Kidney (tissue), 22 donors: ENCODE measurements around the gene LIN52. TPM values are rescaled to one million over a fixed set of nuclear protein-coding genes. Genes with fewer than 3 reads are reported as not detected.

ENCODE experiments used
- DNase-seq, 5 donors: peaks; one replicate each; pipeline ENCODE4 v3.0.0-alpha.2; 2013 to 2020
- FAIRE-seq: peaks from 2 replicates; lab custom pipeline; 2012; peaks lifted over from hg19 to GRCh38; lab: Jason Lieb, UNC
- H3K27ac ChIP-seq, 2 donors: one replicate each; pipeline ENCODE4 v1.7.0; 2013; ENCODE audit warnings: low read depth in 2 of 2, low read length in 2 of 2, inconsistent platforms in 1 of 2
- H3K27me3 ChIP-seq: one replicate; pipeline ENCODE4 v1.7.1; 2013; ENCODE audit warnings: low read length, inconsistent platforms; ENCODE audit not compliant: control insufficient read depth, insufficient read depth
- H3K36me3 ChIP-seq, 3 donors: one replicate each; pipeline versions ENCODE4 v1.7.0 to v1.7.1; 2013; ENCODE audit warnings: low read length in 3 of 3, control low read depth in 1 of 3, inconsistent platforms in 1 of 3; ENCODE audit not compliant: insufficient read depth in 3 of 3, control insufficient read depth in 2 of 3
- H3K4me1 ChIP-seq, 3 donors: one replicate each; pipeline versions ENCODE4 v1.7.0 to v1.7.1; 2013; ENCODE audit warnings: low read length in 3 of 3, inconsistent platforms in 1 of 3, low read depth in 1 of 3; ENCODE audit not compliant: control insufficient read depth in 2 of 3, insufficient read depth in 2 of 3
- H3K4me3 ChIP-seq, 3 donors: one replicate each; pipeline versions ENCODE4 v1.7.0 to v1.8.1; 2013; ENCODE audit warnings: low read length in 3 of 3, control low read depth in 1 of 3, inconsistent platforms in 1 of 3
- H3K9ac ChIP-seq, 3 donors: one replicate each; pipeline versions ENCODE4 v1.7.0 to v1.7.1; 2013; ENCODE audit warnings: low read length in 3 of 3, control low read depth in 1 of 3, inconsistent platforms in 1 of 3
- H3K9me3 ChIP-seq, 3 donors: one replicate each; pipeline versions ENCODE4 v1.7.0 to v1.7.1; 2013; ENCODE audit warnings: low read length in 3 of 3, control low read depth in 1 of 3, inconsistent platforms in 1 of 3; ENCODE audit not compliant: control insufficient read depth in 2 of 3, insufficient read depth in 1 of 3
- CTCF ChIP-seq: IDR thresholded peaks from 3 replicates; pipeline ENCODE4 v1.5.1; 2012; ENCODE audit warnings: mild to moderate bottlenecking, moderate library complexity, borderline replicate concordance; ENCODE audit not compliant: insufficient read depth; ENCODE audit errors: extremely low read depth
- intact Hi-C: fragments of 100-400 bp; cut with DNase I; formaldehyde crosslinking; loops from one replicate; pipeline ENCODE4 v1.11.1; 2022
- long read RNA-seq, 10 donors: library from polyadenylated mRNA in 1 of 10; unstranded in 1 of 10; transcript quantifications; one replicate each; pipeline ENCODE4 v2.0.0 and lab custom pipeline, GENCODE V29; 2021 to 2026
- polyA plus RNA-seq: library from polyadenylated mRNA; stranded (reverse); fragments of 350-450 nt; fragmentation: Illumina TruSeq; extraction: RNeasy Lipid Tissue Mini Kit (QIAGEN cat#74804); gene quantifications from one replicate; pipeline ENCODE4 v1.2.3, GENCODE V29; 2014; ENCODE audit warnings: low read depth, low replicate concordance; ENCODE audit not compliant: insufficient read depth
- total RNA-seq: library from RNA; stranded (reverse); fragmentation: NEBNext Ultra II Directional; extraction: Animal tissue kit (Norgen Biotek cat#: 25700); gene quantifications from one replicate; pipeline ENCODE4 v1.2.1, GENCODE V29; 2021
- donor health status: control.
- donor health status: control.
- donor health status: control.
- donor health status: control.
- donor health status: control.
- donor health status: DM: yes; HTN: yes; CAD: no.
- donor health status: Normal renal cell carcinoma (clear cell type).

The LIN52 gene, protein sequence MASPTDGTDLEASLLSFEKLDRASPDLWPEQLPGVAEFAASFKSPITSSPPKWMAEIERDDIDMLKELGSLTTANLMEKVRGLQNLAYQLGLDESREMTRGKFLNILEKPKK
- total RNA-seq: 8.5 TPM
- 13.3 TPM for polyA plus RNA-seq
- long read RNA-seq, donor 1, partial matches to known transcripts: 0 of 2 reads
- long read RNA-seq, donor 1, other reads (novel, unspliced or antisense): 0 of 2 reads
- long read RNA-seq, donor 2, partial matches to known transcripts: 0 of 4 reads
- long read RNA-seq, donor 2, other reads (novel, unspliced or antisense): 0 of 4 reads
- long read RNA-seq, donor 3, partial matches to known transcripts: 20 of 22 reads
- long read RNA-seq, donor 3, other reads (novel, unspliced or antisense): 0 of 22 reads
- long read RNA-seq, donor 4, transcript LIN52-205 (6 exons, 2,776 nt): major isoform, 5 of 10 reads
- long read RNA-seq, donor 4, partial matches to known transcripts: 5 of 10 reads
- long read RNA-seq, donor 4, other reads (novel, unspliced or antisense): 0 of 10 reads
- long read RNA-seq, donor 5: 0 reads
- long read RNA-seq, donor 6, partial matches to known transcripts: 0 of 2 reads
- long read RNA-seq, donor 6, other reads (novel, unspliced or antisense): 0 of 2 reads
- long read RNA-seq, donor 7, partial matches to known transcripts: 1 of 9 reads
- long read RNA-seq, donor 7, other reads (novel, unspliced or antisense): 5 of 9 reads
- long read RNA-seq, donor 8, partial matches to known transcripts: 5 of 6 reads
- long read RNA-seq, donor 8, other reads (novel, unspliced or antisense): 0 of 6 reads
- long read RNA-seq, donor 9, partial matches to known transcripts: 7 of 11 reads
- long read RNA-seq, donor 9, other reads (novel, unspliced or antisense): 0 of 11 reads
- long read RNA-seq, donor 10, transcript LIN52-205 (6 exons, 2,776 nt): major isoform, 5 of 15 reads
- long read RNA-seq, donor 10, partial matches to known transcripts: 10 of 15 reads
- long read RNA-seq, donor 10, other reads (novel, unspliced or antisense): 0 of 15 reads

DNA sequence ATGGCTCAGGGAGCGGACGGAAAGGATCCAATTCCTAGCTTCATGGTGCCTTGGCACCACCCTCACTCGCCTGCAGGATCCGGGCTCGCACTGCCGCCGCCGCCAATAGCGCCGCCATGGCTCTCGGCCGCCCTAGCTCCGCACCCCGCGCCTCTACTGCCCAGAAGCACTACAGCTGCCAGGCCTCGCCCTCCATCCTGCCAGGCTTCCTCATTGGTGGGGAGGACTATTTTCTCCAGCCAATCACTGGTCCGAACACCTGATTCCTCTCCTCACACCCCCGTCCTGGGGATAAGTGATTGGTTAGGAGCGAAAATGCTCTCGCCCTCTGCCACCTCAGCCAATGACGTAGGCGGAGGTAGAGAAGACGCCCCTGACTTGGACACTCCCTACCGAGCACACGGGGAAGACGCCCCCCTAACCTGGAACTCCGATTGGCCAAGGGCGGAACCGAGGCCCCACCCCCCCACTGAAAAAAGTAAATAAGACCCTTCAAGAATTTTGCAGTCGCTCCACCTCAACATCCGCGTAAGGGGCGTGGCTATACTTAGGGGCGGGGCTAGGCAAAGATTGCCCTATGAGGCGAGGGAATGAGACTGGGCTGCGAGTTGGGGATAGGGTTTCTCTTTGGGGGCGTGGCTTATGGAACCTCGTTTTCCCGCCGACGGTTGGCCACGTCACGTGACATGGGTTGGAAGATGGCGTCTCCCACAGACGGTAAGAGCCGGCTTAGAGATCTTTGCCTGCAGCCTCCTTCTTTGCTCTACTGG is at the start of gene LIN52, which contains the start of gene ALDH6A1:
LIN52 (plus strand) TSS at position 680 of the 770 bp plus-strand sequence; CDS start at position 699, 19 bp downstream.
ALDH6A1 (minus strand) TSS at position 177 of the 770 bp plus-strand sequence; CDS start at position 118, 59 bp downstream.
- Histone ChIP-seq H3K4me1 (peaks cover 0 to 19% (median 15%) of the 10 kb centered on the region in 3 donors), H3K4me3 (peak within 1 kb of the TSS; percentile 91 to 98 (median 98)), H3K36me3 (no peaks in the 10 kb centered on the region), H3K9me3 (no peaks in the 10 kb centered on the region), H3K9ac (peak within 1 kb of the TSS; percentile 85 to 95 (median 95)), H3K27ac (peak within 1 kb of the TSS; percentile 91 to 97), H3K27me3 (no peaks in the 10 kb centered on the region)
- DNase-seq: peak; percentile 100
- peak; percentile 99 for FAIRE-seq
- no peak for TF ChIP-seq CTCF
- intact Hi-C loops: no loop called here

DNA sequence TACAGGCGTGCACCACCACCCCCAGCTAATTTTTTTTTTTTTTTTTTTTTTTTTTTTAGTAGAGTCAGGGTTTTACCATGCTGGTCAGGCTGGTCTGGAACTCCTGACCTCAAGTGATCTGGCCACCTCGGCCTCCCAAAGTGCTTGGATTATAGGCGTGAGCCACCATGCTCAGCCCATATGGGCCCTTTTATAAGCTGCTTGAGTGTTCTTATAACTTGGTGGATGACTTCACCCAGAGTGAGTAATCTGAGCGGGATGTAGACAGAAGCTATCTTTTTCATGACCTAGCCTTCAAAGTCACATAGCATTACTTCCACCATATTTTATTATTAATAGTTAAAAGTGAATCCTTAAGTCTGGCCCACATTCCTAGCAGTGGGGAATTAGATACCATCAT is 49.2 kb upstream of the LIN52 start:
- Histone ChIP-seq H3K9ac (no peak overlapping the region), H3K27ac (no peak overlapping the region), H3K4me1 (no peaks in the 10 kb centered on the region), H3K27me3 (no peaks in the 10 kb centered on the region), H3K9me3 (no peaks in the 10 kb centered on the region), H3K36me3 (no peaks in the 10 kb centered on the region), H3K4me3 (no peak overlapping the region)
- DNase-seq (no peak), FAIRE-seq (no peak)
- intact Hi-C loops: no loop called here
- no peak for TF ChIP-seq CTCF

DNA sequence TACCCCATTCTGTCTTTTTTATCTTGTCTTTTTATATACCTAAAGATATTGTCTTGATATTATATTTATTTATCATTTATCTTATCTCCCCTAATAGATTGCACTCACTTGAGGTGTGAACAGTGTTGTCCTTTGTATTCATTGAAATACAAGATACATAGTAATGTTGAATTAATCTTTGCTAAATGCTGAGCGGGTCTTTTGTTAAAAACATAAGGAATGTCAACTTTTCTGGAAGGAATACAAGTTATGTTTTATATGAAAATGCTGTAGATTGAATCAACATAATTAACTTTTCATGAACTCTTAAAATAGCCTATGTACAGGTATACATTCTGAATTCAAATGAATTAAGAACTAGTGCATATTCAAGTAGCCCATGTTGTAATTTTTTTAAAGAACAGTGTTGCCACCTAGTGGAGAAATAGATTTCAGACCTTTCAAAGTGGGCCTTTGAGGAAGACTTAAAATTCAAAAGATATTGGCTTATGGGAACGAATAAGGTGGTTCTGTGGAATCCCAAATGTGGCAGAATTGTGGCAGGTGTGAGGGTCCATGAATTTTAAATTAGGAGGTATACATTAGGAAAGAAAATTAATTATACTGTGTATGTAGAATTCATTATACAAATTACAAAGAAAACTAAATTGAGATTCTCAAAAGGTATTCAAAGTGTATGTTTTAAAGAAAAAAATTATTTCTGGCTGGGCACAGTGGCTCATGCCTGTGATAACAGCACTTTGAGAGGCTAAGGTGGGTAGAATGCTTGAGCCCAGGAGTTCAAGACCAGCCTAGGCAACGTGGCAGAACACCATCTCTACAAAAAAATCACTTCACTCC is 46.5 kb upstream of the LIN52 start:
- intact Hi-C loops: no loop called here
- Histone ChIP-seq H3K27ac (no peak overlapping the region), H3K36me3 (no peaks in the 10 kb centered on the region), H3K4me3 (no peak overlapping the region), H3K9ac (no peak overlapping the region), H3K27me3 (no peaks in the 10 kb centered on the region), H3K4me1 (no peaks in the 10 kb centered on the region), H3K9me3 (no peaks in the 10 kb centered on the region)
- peak; percentile 50 for TF ChIP-seq CTCF
- FAIRE-seq: peak; percentile 94
- peak in 2 of 5 donors; percentile 73 to 81 for DNase-seq
